HG03159 (cell line): ENCODE data around the gene PRKN.

Source experiments
- ATAC-seq: cut with Tn5 transposase; IDR thresholded peaks from one replicate; pipeline ENCODE4 v1.9.1; 2021; ENCODE audit warnings: mild to moderate bottlenecking, moderate library complexity; ENCODE audit not compliant: unreplicated experiment

The PRKN gene

DNA sequence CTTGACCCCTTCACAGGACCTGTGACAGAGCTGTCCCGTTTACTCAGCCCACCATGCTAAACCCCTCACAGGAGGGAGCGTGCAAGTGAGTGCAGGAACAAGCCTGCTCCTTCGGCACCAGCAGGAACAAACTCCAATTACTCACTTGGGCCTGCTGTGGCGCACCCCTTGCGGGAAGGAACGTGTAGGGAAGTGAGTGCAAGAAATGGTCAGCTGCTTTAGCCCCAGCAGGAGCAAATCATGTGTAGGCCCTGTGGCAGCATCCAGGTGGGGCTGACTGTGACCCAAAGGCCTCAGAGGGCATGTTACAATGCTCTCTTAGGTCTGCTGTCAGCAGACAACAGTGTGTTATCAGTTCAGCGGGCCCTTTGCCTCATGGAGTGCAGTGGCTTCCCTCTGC is 574.4 kb downstream of the PRKN start:
- ATAC-seq: no peak

- ATAC-seq: no peak
Measured at GRCh38 chr6:162151021-162151665, 576.4 kb downstream of the PRKN start.

- no peak for ATAC-seq
Measured at GRCh38 chr6:162150295-162150694, 577.3 kb downstream of the PRKN start.

DNA sequence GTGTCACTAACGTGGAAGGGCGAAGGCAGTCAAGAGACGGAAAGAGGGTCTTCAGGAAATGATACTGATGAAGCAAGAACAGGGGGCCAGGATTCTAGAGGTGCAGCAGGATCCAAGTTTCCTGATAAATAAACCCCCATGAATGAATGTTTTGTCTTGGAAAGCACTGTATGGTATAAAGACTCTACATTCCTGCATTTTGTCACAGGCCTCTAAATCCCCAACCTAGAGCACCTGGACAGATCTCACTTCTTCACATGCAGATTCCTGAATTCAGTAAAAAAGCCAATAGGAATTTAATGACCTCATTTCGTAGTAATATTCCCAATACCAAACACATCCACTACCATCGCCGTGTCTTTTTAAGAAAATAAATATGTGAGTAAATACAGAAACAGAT is 577.8 kb downstream of the PRKN start:
- ATAC-seq: no peak

DNA sequence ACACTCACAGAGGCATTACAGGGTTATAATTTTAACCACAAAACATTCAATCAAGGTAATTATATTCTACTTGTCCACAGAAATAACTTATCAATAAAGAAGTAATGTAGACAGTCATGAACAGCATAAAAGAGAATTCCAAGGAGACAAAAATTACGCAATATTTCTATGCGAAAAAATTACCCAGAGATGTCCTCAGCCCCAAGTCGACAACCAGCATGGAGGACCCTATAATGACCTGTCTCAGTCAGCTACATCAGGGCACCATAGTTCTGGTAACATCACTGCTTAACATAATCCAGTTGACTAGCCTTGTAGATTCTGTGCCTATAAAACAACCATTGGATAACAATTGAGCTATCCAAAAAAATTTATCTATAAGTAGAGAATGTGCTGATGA is 579.8 kb downstream of the PRKN start:
- no peak for ATAC-seq

DNA sequence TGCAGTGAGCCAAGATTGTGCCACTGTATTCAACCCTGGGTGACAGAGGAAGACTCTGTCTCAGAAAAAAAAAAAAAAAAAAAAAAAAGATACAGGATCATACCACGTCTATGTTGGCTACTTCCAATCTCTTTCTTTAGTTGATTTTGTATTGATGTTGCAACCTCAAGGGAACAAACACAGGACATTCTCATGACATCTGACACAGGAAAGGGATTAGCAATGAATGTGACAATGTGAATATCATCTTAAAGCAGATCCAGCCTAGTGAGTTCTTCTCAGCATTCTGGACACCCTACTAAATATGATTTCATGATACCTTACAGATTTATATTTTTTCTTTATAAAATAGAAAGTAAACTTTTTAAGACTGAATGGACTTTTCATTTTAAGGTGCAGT is 580.3 kb downstream of the PRKN start:
- no peak for ATAC-seq

- ATAC-seq: no peak
Measured at GRCh38 chr6:162140251-162140852, 587.2 kb downstream of the PRKN start.

- ATAC-seq: no peak
Measured at GRCh38 chr6:162125659-162126058, 601.9 kb downstream of the PRKN start.

GRCh38 chr6:162124710-162125435 is 602.7 kb downstream of the PRKN start:
- no peak for ATAC-seq

DNA sequence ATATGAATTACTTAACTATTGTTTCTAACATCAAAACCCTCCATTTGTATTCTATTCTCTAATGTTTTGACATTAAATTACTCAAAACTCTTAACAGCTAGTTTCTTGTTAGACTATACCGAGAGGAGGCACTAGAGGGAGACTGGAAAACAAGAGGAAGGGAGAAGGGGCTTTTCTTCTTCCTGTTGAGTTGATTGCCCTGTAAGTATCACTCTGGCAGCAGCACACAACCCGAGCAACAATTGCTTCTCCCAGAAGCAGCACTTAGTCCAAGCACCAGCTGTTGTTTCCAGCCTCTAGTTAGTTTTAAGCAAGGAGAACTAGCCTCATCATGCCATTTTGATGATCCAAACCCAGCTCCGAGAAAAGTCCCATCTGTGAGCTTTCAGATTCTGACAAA is 603.8 kb downstream of the PRKN start:
- ATAC-seq: no peak

DNA sequence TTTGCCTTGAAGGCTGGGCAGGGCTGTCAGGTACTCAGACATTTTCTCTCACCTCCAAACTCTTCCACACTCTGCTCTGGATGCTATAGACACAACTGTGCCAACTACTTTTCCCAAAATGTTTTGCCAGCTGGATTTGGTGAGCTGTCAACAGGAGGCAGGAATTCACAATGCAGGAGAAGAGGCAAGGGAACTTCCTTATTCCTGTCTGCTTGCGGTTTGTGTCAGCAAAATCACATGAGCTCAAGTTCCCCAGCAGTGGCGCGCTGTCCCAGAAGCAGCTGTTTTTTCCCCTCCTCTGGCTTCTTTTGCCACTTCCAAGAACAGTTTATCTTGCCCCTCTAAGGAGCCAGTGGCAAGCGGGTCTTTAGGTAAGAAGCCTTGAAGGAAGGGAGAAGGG is 608.2 kb downstream of the PRKN start:
- no peak for ATAC-seq

GRCh38 chr6:162118706-162119105 is 608.9 kb downstream of the PRKN start:
- ATAC-seq: no peak

DNA sequence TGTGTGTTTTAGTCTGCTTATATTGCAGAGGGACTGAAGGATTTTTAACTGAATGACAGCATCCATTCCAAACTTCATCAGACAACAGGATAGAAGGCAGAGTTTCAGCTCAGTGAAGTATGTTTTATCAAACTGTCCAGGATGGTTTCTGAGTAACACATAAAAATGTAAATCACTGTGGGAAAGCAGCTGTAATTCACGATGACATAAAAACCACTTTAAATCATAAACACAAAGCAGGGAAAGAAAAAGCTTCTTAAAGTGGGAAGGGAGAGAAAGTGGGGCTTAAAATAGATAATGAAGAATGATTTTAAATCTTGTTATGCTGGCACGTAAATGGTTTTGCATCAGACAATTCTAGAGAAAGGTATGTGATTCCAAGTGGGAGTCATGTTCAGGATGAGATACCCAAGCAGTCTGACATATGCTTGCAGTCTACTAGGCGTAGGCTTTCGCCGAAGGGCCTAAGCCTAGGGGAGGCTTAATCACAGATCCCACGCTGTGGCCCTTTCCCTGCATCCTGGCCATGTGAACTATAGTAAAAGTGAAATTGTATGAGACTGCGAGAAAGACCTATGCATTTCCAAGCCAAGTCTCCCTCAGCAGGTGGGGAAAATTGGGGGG is 610.6 kb downstream of the PRKN start:
- no peak for ATAC-seq

DNA sequence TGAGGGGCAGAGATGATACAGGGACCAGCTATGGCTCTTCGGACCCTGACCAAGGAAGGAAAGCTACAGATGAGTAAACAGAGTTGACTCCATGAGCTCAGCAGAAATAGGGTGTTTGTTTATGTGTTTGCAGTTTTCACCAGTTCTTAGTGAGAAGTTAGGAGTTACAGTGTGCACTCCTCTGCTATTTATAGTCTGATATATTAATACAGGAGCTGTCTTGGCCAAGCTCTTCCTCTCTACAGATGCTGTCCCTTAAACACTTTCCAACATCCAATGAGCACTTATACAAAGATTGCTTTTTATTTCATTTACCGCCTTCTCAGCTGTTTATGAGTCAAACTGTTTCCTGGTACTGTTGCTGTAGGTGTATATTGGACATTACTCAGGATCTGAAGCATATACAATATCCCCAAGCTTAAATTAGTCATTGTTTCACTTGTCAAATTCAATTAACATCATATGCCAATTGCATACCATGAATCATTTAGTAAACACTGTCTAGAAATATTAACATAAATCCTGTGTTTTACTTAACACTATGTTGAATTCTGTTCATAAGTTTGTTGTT is 618.0 kb downstream of the PRKN start:
- ATAC-seq: no peak

GRCh38 chr6:162108041-162108440 is 619.5 kb downstream of the PRKN start:
- no peak for ATAC-seq

- ATAC-seq: no peak
Measured at GRCh38 chr6:162100096-162100495, 627.5 kb downstream of the PRKN start.

GRCh38 chr6:162099685-162100084 is 627.9 kb downstream of the PRKN start:
- no peak for ATAC-seq

- no peak for ATAC-seq
Measured at GRCh38 chr6:162092816-162093502, 634.6 kb downstream of the PRKN start.

DNA sequence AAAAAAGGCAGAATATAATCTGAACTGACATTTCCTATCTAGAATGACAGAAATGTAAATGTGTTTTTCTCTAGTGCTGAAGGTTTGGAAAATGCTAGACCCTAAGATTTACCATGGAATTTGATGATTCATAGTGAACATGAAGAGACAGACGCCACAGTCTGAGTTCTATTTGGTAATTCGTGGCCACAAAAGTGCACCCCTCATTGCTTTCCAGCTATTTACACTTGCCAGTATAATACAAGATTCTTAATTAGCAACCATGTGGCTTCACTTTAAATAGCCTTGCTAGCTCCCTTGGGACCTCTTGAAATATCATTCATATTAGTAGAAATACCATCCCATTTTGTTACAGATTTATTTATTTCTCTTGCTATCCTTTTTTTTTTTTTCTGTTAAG is 636.8 kb downstream of the PRKN start:
- ATAC-seq: no peak

DNA sequence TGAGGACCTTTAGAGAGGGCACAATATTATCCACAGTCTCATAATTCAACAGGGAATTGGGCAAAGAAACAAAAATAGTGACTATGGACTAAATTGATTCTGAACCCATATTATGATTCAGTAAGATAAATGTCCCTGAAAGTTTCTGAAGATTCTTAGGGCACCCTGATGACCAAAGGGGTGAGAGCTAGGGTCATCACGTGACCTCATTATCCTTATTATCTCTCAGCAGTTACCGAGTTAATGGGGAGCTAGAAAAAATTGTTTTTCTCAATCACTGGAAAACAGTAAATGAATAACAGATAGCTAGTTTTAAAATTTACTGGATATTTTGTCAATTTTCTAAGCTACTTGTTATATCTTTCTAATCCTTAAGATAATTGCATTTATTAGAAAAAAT is 639.5 kb downstream of the PRKN start:
- ATAC-seq: no peak

GRCh38 chr6:162085561-162085960 is 642.0 kb downstream of the PRKN start:
- no peak for ATAC-seq
